Putamen (tissue), 1 donor: ENCODE measurements around the gene WWOX.
A peak's percentile ranks its signal among the peaks of the same experiment; 100 is the strongest.
"Not testable (repeated sequence)": the region's sequence is repeated elsewhere in the genome, so short reads cannot be mapped to it uniquely, and the experiment has no call there.

ENCODE experiments used
- DNase-seq: peaks from one replicate; pipeline ENCODE4 v3.0.0-alpha.2; 2016; ENCODE audit warnings: low spot score

Gene WWOX

GRCh38 chr16:78504401-78504851, 405.0 kb downstream of the WWOX start:
- DNase-seq = no peak

- no peak for DNase-seq
Observed at GRCh38 chr16:78505036-78505435, 405.6 kb downstream of the WWOX start.

GRCh38 chr16:78505544-78506366, 406.3 kb downstream of the WWOX start:
- peak; percentile 43 for DNase-seq

- no peak for DNase-seq
Observed at GRCh38 chr16:78506367-78507193, 407.1 kb downstream of the WWOX start.

- DNase-seq = no peak
Observed at GRCh38 chr16:78507576-78507975, 408.1 kb downstream of the WWOX start.

- DNase-seq = no peak
Observed at GRCh38 chr16:78509965-78510364, 410.5 kb downstream of the WWOX start.

- DNase-seq = no peak
Observed at GRCh38 chr16:78510496-78510895, 411.0 kb downstream of the WWOX start.

GRCh38 chr16:78513838-78514237, 414.4 kb downstream of the WWOX start:
- no peak for DNase-seq

- not testable (repeated sequence) for DNase-seq
Observed at GRCh38 chr16:78514888-78515287, 415.4 kb downstream of the WWOX start.

- no peak for DNase-seq
Observed at GRCh38 chr16:78515421-78515820, 416.0 kb downstream of the WWOX start.

- DNase-seq = no peak
Observed at GRCh38 chr16:78516006-78516736, 416.7 kb downstream of the WWOX start.

- DNase-seq = no peak
Observed at GRCh38 chr16:78519896-78520295, 420.4 kb downstream of the WWOX start.

- no peak for DNase-seq
Observed at GRCh38 chr16:78520470-78520869, 421.0 kb downstream of the WWOX start.

- DNase-seq = no peak
Observed at GRCh38 chr16:78522327-78522726, 422.9 kb downstream of the WWOX start.

GRCh38 chr16:78523212-78523985, 423.9 kb downstream of the WWOX start:
- no peak for DNase-seq

- no peak for DNase-seq
Observed at GRCh38 chr16:78524066-78524595, 424.7 kb downstream of the WWOX start.

- no peak for DNase-seq
Observed at GRCh38 chr16:78528265-78528664, 428.8 kb downstream of the WWOX start.

- DNase-seq = no peak
Observed at GRCh38 chr16:78529881-78530280, 430.4 kb downstream of the WWOX start.

- DNase-seq = no peak
Observed at GRCh38 chr16:78530283-78530682, 430.8 kb downstream of the WWOX start.

- no peak for DNase-seq
Observed at GRCh38 chr16:78535098-78535497, 435.6 kb downstream of the WWOX start.

- no peak for DNase-seq
Observed at GRCh38 chr16:78537511-78537910, 438.1 kb downstream of the WWOX start.
